PC-3 (cell line): Measurements from ENCODE around the gene ACY1. TPM values are rescaled to one million over a fixed set of nuclear protein-coding genes. Genes with fewer than 3 reads are reported as not detected.

ENCODE experiments used
- ATAC-seq: fragments of 200-7000 bp; cut with Tn5 transposase; 2 replicates; pipeline ENCODE4 v1.9.1; 2020; ENCODE audit warnings: mild to moderate bottlenecking, moderate library complexity
- BruUV-seq: library from RNA; stranded (reverse); fragments of 400-500 nt; replicated peaks from 2 replicates; lab custom pipeline; 2021; lab: Mats Ljungman, UMichigan
- CTCF ChIA-PET: fragments of 300-600 bp; sonication (Branson Sonifier 250); formaldehyde crosslinking; loops from one replicate; lab custom pipeline; 2022; ENCODE audit warnings: antibody characterized with exemption; lab: Charles Lee
- POLR2A ChIA-PET: fragments of 300-600 bp; sonication (Branson Sonifier 250); formaldehyde crosslinking; loops from one replicate; lab custom pipeline; 2022; ENCODE audit warnings: antibody characterized with exemption; ENCODE audit not compliant: unreplicated experiment; lab: Charles Lee
- DNase-seq: peaks from one replicate; pipeline ENCODE4 v3.0.0-alpha.2; 2015
- H2AFZ ChIP-seq: fragments of 300-600 bp; sonication (generic); 2 replicates; pipeline ENCODE4 v1.6.0; 2016; ENCODE audit warnings: antibody characterized with exemption, low read length
- H3F3A ChIP-seq: fragments of 300-600 bp; sonication (generic); one replicate; pipeline ENCODE4 v1.6.0; 2017; ENCODE audit warnings: antibody characterized with exemption, low read length, control low read depth, mild to moderate bottlenecking; ENCODE audit not compliant: unreplicated experiment
- H3K27ac ChIP-seq: fragments of 300-600 bp; sonication (generic); 2 replicates; pipeline ENCODE4 v1.5.1; 2016; ENCODE audit warnings: mild to moderate bottlenecking, low read length
- H3K27me3 ChIP-seq: fragments of 300-600 bp; sonication (generic); 2 replicates; pipeline ENCODE4 v1.6.1; 2016; ENCODE audit warnings: low read length, mixed read lengths
- H3K36me3 ChIP-seq: fragments of 300-600 bp; sonication (generic); 2 replicates; pipeline ENCODE4 v1.6.1; 2016; ENCODE audit warnings: low read depth, mixed run types, low read length, mixed read lengths
- H3K4me1 ChIP-seq: fragments of 300-600 bp; sonication (generic); 2 replicates; pipeline ENCODE4 v1.5.1; 2016; ENCODE audit warnings: low read length; ENCODE audit not compliant: insufficient read depth
- H3K4me2 ChIP-seq: fragments of 300-600 bp; sonication (generic); 2 replicates; pipeline ENCODE4 v1.6.0; 2016; ENCODE audit warnings: low read length
- H3K4me3 ChIP-seq: fragments of 300-600 bp; sonication (generic); 2 replicates; pipeline ENCODE4 v1.5.1; 2016; ENCODE audit warnings: mild to moderate bottlenecking, low read length, mixed read lengths
- H3K79me2 ChIP-seq: fragments of 300-600 bp; sonication (generic); 2 replicates; pipeline ENCODE4 v1.6.1; 2017; ENCODE audit warnings: low read length, mixed read lengths
- H3K9ac ChIP-seq: fragments of 300-600 bp; sonication (generic); 2 replicates; pipeline ENCODE4 v1.6.0; 2016; ENCODE audit warnings: mild to moderate bottlenecking, low read length
- H3K9me2 ChIP-seq: fragments of 300-600 bp; sonication (generic); replicated peaks from 2 replicates; pipeline ENCODE4 v1.6.1; 2016; ENCODE audit warnings: mixed run types, low read length, mixed read lengths
- H3K9me3 ChIP-seq: fragments of 300-600 bp; sonication (generic); 2 replicates; pipeline ENCODE4 v1.6.1; 2016; ENCODE audit warnings: low read length, mixed read lengths
- H4K20me1 ChIP-seq: fragments of 300-600 bp; sonication (generic); 2 replicates; pipeline ENCODE4 v1.6.1; 2016; ENCODE audit warnings: low read length, mixed read lengths
- CTCF ChIP-seq: fragments of 300-600 bp; sonication (generic); conservative IDR thresholded peaks from 2 replicates; pipeline ENCODE4 v1.5.1; 2017; ENCODE audit warnings: antibody characterized with exemption, low read depth, mild to moderate bottlenecking, low read length
- EZH2 ChIP-seq: fragments of 300-600 bp; sonication (generic); IDR thresholded peaks from one replicate; pipeline ENCODE4 v1.6.1; 2017; ENCODE audit warnings: antibody characterized with exemption, mild to moderate bottlenecking, low read length; ENCODE audit not compliant: unreplicated experiment
- EZH2phosphoT487 ChIP-seq: fragments of 300-600 bp; sonication (generic); IDR thresholded peaks from 2 replicates; pipeline ENCODE4 v1.6.1; 2018; ENCODE audit warnings: mild to moderate bottlenecking, antibody characterized with exemption, low read length, borderline replicate concordance
- intact Hi-C: fragments of 100-400 bp; cut with micrococcal nuclease; formaldehyde crosslinking; loops from 2 replicates; pipeline ENCODE4 v1.9.0; 2023
- total RNA-seq: library from RNA; depleted of rRNA; stranded (reverse); fragments of >200 nt; gene quantifications from 2 replicates; pipeline ENCODE4 v1.2.3, GENCODE V29; 2014

Gene ACY1
- total RNA-seq, 1 experiment from 2014 or later, result 71.3 TPM

DNA sequence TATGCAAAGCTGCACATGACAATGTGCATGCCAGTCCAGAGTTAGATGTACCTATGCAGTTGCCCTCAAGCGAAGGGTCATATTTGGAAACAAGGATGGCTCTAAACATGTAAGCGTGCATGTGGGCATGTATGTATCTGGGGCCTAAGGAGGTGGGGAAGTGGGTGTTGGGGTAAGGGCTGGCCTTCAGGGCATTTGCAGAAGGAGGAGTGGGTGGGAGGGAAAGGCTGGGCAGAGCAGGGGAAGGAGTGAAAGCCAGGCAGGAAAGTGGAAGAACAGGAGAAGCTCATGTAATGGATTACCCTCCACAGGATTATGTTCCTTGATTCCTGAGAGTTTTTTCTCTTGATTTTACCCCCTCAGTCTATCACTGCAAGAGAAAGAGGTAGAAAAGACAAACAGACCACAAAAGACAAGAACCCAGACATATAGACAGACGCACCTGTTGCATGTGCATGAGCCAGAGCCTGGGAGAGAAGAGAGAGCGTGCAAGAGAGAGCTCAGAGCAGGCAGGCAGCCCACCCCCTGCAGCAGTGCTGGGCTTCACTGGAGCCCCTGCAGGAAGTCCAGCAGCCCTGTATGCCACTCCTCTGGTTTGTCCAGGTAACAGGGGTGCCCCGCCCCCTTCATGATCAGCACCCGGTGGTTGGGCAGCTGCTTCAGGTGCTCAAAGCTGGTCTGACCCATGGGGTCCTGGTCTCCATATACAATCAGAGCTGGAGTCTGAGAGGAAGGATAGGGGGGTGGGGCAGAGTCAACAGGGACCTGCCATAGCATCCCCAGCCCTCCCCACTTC lies 14.3 kb upstream of the ACY1 start:
- H3K9me2 ChIP-seq, result no peaks in the 10 kb centered on the region
- CTCF ChIA-PET, result interaction anchor here (0.7 to 1.1 kb wide), 2 partner anchors 14 to 28 kb away, joined by 3 read pairs; partner anchors contain the start of genes ACY1 and RRP9
- no peaks in the 10 kb centered on the region for H3F3A ChIP-seq
- BruUV-seq, result no TSS peak
- no peaks in the 10 kb centered on the region for H4K20me1 ChIP-seq
- no peak overlapping the region for H3K27ac ChIP-seq
- H3K4me2 ChIP-seq, result no peak overlapping the region
- no peak overlapping the region for H3K4me3 ChIP-seq
- intact Hi-C loops, result no loop called here
- H3K36me3 ChIP-seq, result no peaks in the 10 kb centered on the region
- no peaks in the 10 kb centered on the region for H3K27me3 ChIP-seq
- ATAC-seq (no peak), DNase-seq (no peak)
- no peak overlapping the region for H2AFZ ChIP-seq
- POLR2A ChIA-PET, result no interaction called here
- no peak for TF ChIP-seq CTCF
- TF ChIP-seq EZH2, result no peak
- no peak for TF ChIP-seq EZH2phosphoT487
- no peak overlapping the region for H3K9ac ChIP-seq
- no peaks in the 10 kb centered on the region for H3K9me3 ChIP-seq
- H3K79me2 ChIP-seq, result peaks cover 34% of the 10 kb centered on the region
- peaks cover 22% of the 10 kb centered on the region for H3K4me1 ChIP-seq

- ChIA-PET CTCF (interaction anchor here (0.7 to 1.1 kb wide), 2 partner anchors 13 to 28 kb away, joined by 3 read pairs; partner anchors contain the start of genes ACY1 and RRP9), POLR2A (no interaction called here)
- Histone ChIP-seq H3K27ac (no peak overlapping the region), H3K9me2 (no peaks in the 10 kb centered on the region), H3K4me1 (peaks cover 30% of the 10 kb centered on the region), H3K36me3 (no peaks in the 10 kb centered on the region), H3F3A (no peaks in the 10 kb centered on the region), H3K27me3 (no peaks in the 10 kb centered on the region), H3K4me3 (no peak overlapping the region), H4K20me1 (no peaks in the 10 kb centered on the region), H3K79me2 (peaks cover 36% of the 10 kb centered on the region), H3K9ac (no peak overlapping the region), H3K4me2 (no peak overlapping the region), H2AFZ (no peak overlapping the region), H3K9me3 (no peaks in the 10 kb centered on the region)
- TF ChIP-seq EZH2 (no peak), EZH2phosphoT487 (no peak), CTCF (no peak)
- BruUV-seq, result no TSS peak
- ATAC-seq, result no peak
- no peak for DNase-seq
- intact Hi-C loops, result no loop called here
Observed at GRCh38 chr3:51969841-51970240, 13.5 kb upstream of the ACY1 start.
